B cell (primary cell): ENCODE results near the gene RBM28. TPM values are rescaled to one million over a fixed set of nuclear protein-coding genes. Genes with fewer than 3 reads are reported as not detected.

ENCODE experiments used
- ATAC-seq: fragments of 200-7000 bp; cut with Tn5 transposase; one replicate; pipeline ENCODE4 v1.10.0; 2021; ENCODE audit warnings: low read depth, mild to moderate bottlenecking, moderate number of reproducible peaks, moderate library complexity
- CTCF ChIA-PET: fragments of 350-600 bp; sonication (Branson Sonifier 250); formaldehyde crosslinking; loops from one replicate; lab custom pipeline; 2021; ENCODE audit warnings: antibody characterized with exemption, inconsistent platforms; lab: Charles Lee
- POLR2A ChIA-PET: fragments of 350-600 bp; sonication (Branson Sonifier 250); formaldehyde crosslinking; loops from one replicate; lab custom pipeline; 2021; ENCODE audit warnings: antibody characterized with exemption; lab: Charles Lee
- DNase-seq: peaks from one replicate; pipeline ENCODE4 v3.0.0; 2013
- H2AFZ ChIP-seq: 2 replicates; pipeline ENCODE4 v1.6.1; 2012; ENCODE audit warnings: mild to moderate bottlenecking, low read depth, low read length; ENCODE audit not compliant: insufficient read depth, poor library complexity, severe bottlenecking
- H3K27ac ChIP-seq, 2 donors: 1 replicate in 1 of 2; 2 replicates in 1 of 2; pipeline ENCODE4 v1.5.1; 2012 to 2013; ENCODE audit warnings: low read length in 2 of 2, mild to moderate bottlenecking in 2 of 2, moderate library complexity in 1 of 2
- H3K27me3 ChIP-seq, 4 experiments: fragments of 200-600 bp in 1 of 4; sonication (generic) in 1 of 4; replicated peaks in 1 of 4; 1 replicate in 2 of 4; 2 replicates in 2 of 4; pipeline versions ENCODE4 v1.6.1 to v1.7.0; 2013 to 2016; ENCODE audit warnings: low read length in 3 of 4, mild to moderate bottlenecking in 2 of 4, mixed read lengths in 1 of 4, moderate library complexity in 1 of 4; ENCODE audit not compliant: insufficient read depth in 4 of 4, control insufficient read depth in 3 of 4; ENCODE audit errors: control extremely low read depth in 1 of 4
- H3K36me3 ChIP-seq, 2 experiments: replicated peaks in 1 of 2; 1 replicate in 1 of 2; 2 replicates in 1 of 2; pipeline versions ENCODE4 v1.6.1 to v1.7.1; 2013; ENCODE audit warnings: low read length in 1 of 2; ENCODE audit not compliant: insufficient read depth in 2 of 2, control insufficient read depth in 1 of 2; ENCODE audit errors: control extremely low read depth in 1 of 2, extremely low read depth in 1 of 2
- H3K4me1 ChIP-seq, 2 donors: fragments of 200-600 bp in 1 of 2; sonication (generic) in 1 of 2; 1 replicate in 1 of 2; 2 replicates in 1 of 2; pipeline versions ENCODE4 v1.5.1 to v1.6.1; 2013 to 2017; ENCODE audit warnings: low read length in 2 of 2; ENCODE audit not compliant: control insufficient read depth in 2 of 2, insufficient read depth in 2 of 2
- H3K4me2 ChIP-seq: replicated peaks from 2 replicates; pipeline ENCODE3; 2012; ENCODE audit warnings: mild to moderate bottlenecking, low read depth, low read length; ENCODE audit not compliant: poor library complexity, severe bottlenecking
- H3K4me3 ChIP-seq, 5 experiments: fragments of 200-600 bp in 1 of 5; sonication (generic) in 1 of 5; 1 replicate in 3 of 5; 2 replicates in 2 of 5; pipeline versions ENCODE4 v1.5.1 to v1.7.0; 2011 to 2016; ENCODE audit warnings: low read length in 4 of 5, mild to moderate bottlenecking in 4 of 5, low read depth in 2 of 5, control low read depth in 1 of 5, moderate library complexity in 1 of 5; ENCODE audit not compliant: insufficient read depth in 1 of 5; ENCODE audit errors: control extremely low read depth in 1 of 5, extremely low read depth in 1 of 5
- H3K79me2 ChIP-seq: fragments of 200-600 bp; sonication (generic); one replicate; pipeline ENCODE4 v1.6.0; 2016; ENCODE audit warnings: low read length; ENCODE audit not compliant: control insufficient read depth, insufficient read depth
- H3K9ac ChIP-seq: fragments of 200-600 bp; sonication (generic); 2 replicates; pipeline ENCODE4 v1.6.1; 2017; ENCODE audit warnings: mild to moderate bottlenecking, low read length, moderate library complexity
- H3K9me3 ChIP-seq, 3 donors: one replicate each; pipeline versions ENCODE4 v1.6.1 to v1.7.1; 2013; ENCODE audit warnings: low read length in 2 of 3; ENCODE audit not compliant: control insufficient read depth in 2 of 3, insufficient read depth in 1 of 3; ENCODE audit errors: control extremely low read depth in 1 of 3
- H4K20me1 ChIP-seq: 2 replicates; pipeline ENCODE4 v1.6.0; 2012; ENCODE audit warnings: mild to moderate bottlenecking, low read length; ENCODE audit not compliant: insufficient read depth, control insufficient read depth, poor library complexity, severe bottlenecking
- H3K27ac Mint-ChIP-seq: one replicate; pipeline ENCODE4 v1.8.0; 2021; ENCODE audit warnings: mixed read lengths
- H3K27me3 Mint-ChIP-seq: one replicate; pipeline ENCODE4 v1.8.0; 2021; ENCODE audit warnings: mixed read lengths
- H3K4me1 Mint-ChIP-seq: one replicate; pipeline ENCODE4 v1.8.0; 2021; ENCODE audit warnings: mixed read lengths
- H3K4me3 Mint-ChIP-seq: one replicate; pipeline ENCODE4 v1.8.0; 2021; ENCODE audit warnings: mixed read lengths
- H3K9me3 Mint-ChIP-seq: one replicate; pipeline ENCODE4 v1.8.0; 2022; ENCODE audit warnings: mixed read lengths; ENCODE audit not compliant: insufficient read depth
- CTCF ChIP-seq: fragments of 200-600 bp; IDR thresholded peaks from one replicate; pipeline ENCODE4 v1.8.0; 2022; ENCODE audit warnings: antibody characterized with exemption, mild to moderate bottlenecking
- EZH2 ChIP-seq: IDR thresholded peaks from 2 replicates; pipeline ENCODE4 v1.6.1; 2012; ENCODE audit warnings: borderline replicate concordance, low read depth, mild to moderate bottlenecking, moderate library complexity, low read length; ENCODE audit not compliant: insufficient read depth, poor library complexity, severe bottlenecking
- WGBS: methylation state at CpG from one replicate; pipeline ENCODE4 v1.1.5; 2013; ENCODE audit warnings: missing lambda C conversion rate; ENCODE audit not compliant: insufficient coverage; 5-methylcytosine and 5-hydroxymethylcytosine counted together
- intact Hi-C: fragments of 100-400 bp; cut with micrococcal nuclease; formaldehyde crosslinking; loops from one replicate; pipeline ENCODE4 v1.10.0; 2022
- polyA plus RNA-seq: library from polyadenylated mRNA; depleted of rRNA; stranded (reverse); fragments of >200 nt; gene quantifications from 2 replicates; pipeline ENCODE4 v1.2.3, GENCODE V29; 2012
- total RNA-seq, 2 donors: library from RNA; stranded (reverse); fragments of 120-200 nt in 1 of 2; gene quantifications; 1 replicate in 1 of 2; 2 replicates in 1 of 2; pipeline versions ENCODE4 v1.2.3 to v1.2.4, GENCODE V29; 2013 to 2022

The RBM28 gene
- total and polyA plus RNA-seq, 2 donors (not counting 1 experiment from before 2014, with no cell fraction given), result 10.7 to 46.2 TPM

GRCh38 chr7:128385988-128386925 lies 42.5 kb upstream of the RBM28 start:
- WGBS, result 93% methylated on average over 3 of the region's 4 CpGs
- Histone ChIP-seq H3K9me3 (no peaks in the 10 kb centered on the region), H3K9ac (no peak overlapping the region), H3K4me1 (peaks cover 0 to 7% of the 10 kb centered on the region in 2 donors), H3K27ac (no peak overlapping the region), H3K27me3 (peaks cover 0 to 11% (median 3%) of the 10 kb centered on the region in 4 experiments), H3K36me3 (no peaks in the 10 kb centered on the region), H3K79me2 (no peaks in the 10 kb centered on the region), H2AFZ (no peak overlapping the region), H4K20me1 (no peaks in the 10 kb centered on the region), H3K4me3 (no peak overlapping the region), H3K4me2 (no peak overlapping the region)
- Mint-ChIP-seq H3K9me3 (no peaks in the 10 kb centered on the region), H3K4me1 (peaks cover 6% of the 10 kb centered on the region), H3K4me3 (no peak overlapping the region), H3K27me3 (no peaks in the 10 kb centered on the region), H3K27ac (no peak overlapping the region)
- ChIA-PET POLR2A (no interaction called here), CTCF (interaction anchor here (0.7 to 3.4 kb wide), 14 partner anchors 9 to 827 kb away, joined by 3 to 32 read pairs (median 6); partner anchors contain the start of genes HILPDA and RBM28)
- no peak for ATAC-seq
- no peak for TF ChIP-seq CTCF
- no peak for TF ChIP-seq EZH2
- intact Hi-C loops, result loop anchor here (5.0 kb wide), 1 partner anchor 829 kb away; no protein-coding TSS in a partner anchor
- DNase-seq, result peak; percentile 1

- Mint-ChIP-seq H3K4me1 (peaks cover 3% of the 10 kb centered on the region), H3K4me3 (no peak overlapping the region), H3K9me3 (no peaks in the 10 kb centered on the region), H3K27ac (no peak overlapping the region), H3K27me3 (no peaks in the 10 kb centered on the region)
- Histone ChIP-seq H3K4me2 (no peak overlapping the region), H3K79me2 (no peaks in the 10 kb centered on the region), H3K9me3 (no peaks in the 10 kb centered on the region), H3K27me3 (peaks cover 0 to 11% (median 3%) of the 10 kb centered on the region in 4 experiments), H3K27ac (no peak overlapping the region), H3K36me3 (no peaks in the 10 kb centered on the region), H3K9ac (no peak overlapping the region), H3K4me3 (no peak overlapping the region), H3K4me1 (peaks cover 0 to 7% of the 10 kb centered on the region in 2 donors), H4K20me1 (no peaks in the 10 kb centered on the region), H2AFZ (no peak overlapping the region)
- WGBS, result 100% methylated on average over 1 of the region's 7 CpGs
- POLR2A ChIA-PET, result no interaction called here
- CTCF ChIA-PET, result interaction anchor here (0.7 to 1.2 kb wide), 2 partner anchors 16 to 75 kb away, joined by 4 read pairs; no protein-coding TSS in a partner anchor
- TF ChIP-seq CTCF, result no peak
- TF ChIP-seq EZH2, result no peak
- intact Hi-C loops, result loop anchor here (5.0 kb wide), 1 partner anchor 827 kb away; no protein-coding TSS in a partner anchor
- DNase-seq (peak; percentile 1), ATAC-seq (no peak)
These were observed 41.0 kb upstream of the RBM28 start for GRCh38 chr7:128384726-128385125.
